Mucosa of stomach (tissue), 1 donor: Measurements from ENCODE around the gene APH1B.
"Not testable (repeated sequence)": the region's sequence is repeated elsewhere in the genome, so short reads cannot be mapped to it uniquely, and the experiment has no call there.

Source experiments
- H3K27me3 ChIP-seq: one replicate; pipeline ENCODE4 v1.7.0; 2013; ENCODE audit warnings: mild to moderate bottlenecking, low read length; ENCODE audit not compliant: control insufficient read depth, insufficient read depth
- H3K36me3 ChIP-seq: one replicate; pipeline ENCODE4 v1.7.0; 2013; ENCODE audit warnings: low read length; ENCODE audit not compliant: control insufficient read depth, insufficient read depth
- H3K4me1 ChIP-seq: one replicate; pipeline ENCODE4 v1.7.0; 2013; ENCODE audit warnings: mild to moderate bottlenecking, low read length; ENCODE audit not compliant: control insufficient read depth, insufficient read depth
- H3K4me3 ChIP-seq: one replicate; pipeline ENCODE4 v1.7.0; 2013; ENCODE audit warnings: low read length
- H3K9ac ChIP-seq: one replicate; pipeline ENCODE4 v1.7.0; 2013; ENCODE audit warnings: mild to moderate bottlenecking, low read length, moderate library complexity
- H3K9me3 ChIP-seq: one replicate; pipeline ENCODE4 v1.7.0; 2013; ENCODE audit warnings: mild to moderate bottlenecking, low read length, moderate library complexity; ENCODE audit not compliant: control insufficient read depth
- donor health status: Pancreatic carcinoma.

Gene APH1B

GRCh38 chr15:63277038-63277892, at the start of gene APH1B:
Gene APH1B, plus strand, starts transcription at chr15:63277605. Its CDS starts 19 bp downstream, at chr15:63277624.
- Histone ChIP-seq H3K36me3 (no peaks in the 10 kb centered on the region), H3K27me3 (no peaks in the 10 kb centered on the region), H3K4me3 (peak within 1 kb of the TSS; percentile 49), H3K9ac (peak within 1 kb of the TSS; percentile 82), H3K4me1 (no peaks in the 10 kb centered on the region), H3K9me3 (no peaks in the 10 kb centered on the region)

GRCh38 chr15:63227689-63228088, 49.7 kb upstream of the APH1B start:
- Histone ChIP-seq H3K9ac (no peak overlapping the region), H3K36me3 (no peaks in the 10 kb centered on the region), H3K27me3 (no peaks in the 10 kb centered on the region), H3K4me3 (no peak overlapping the region), H3K9me3 (no peaks in the 10 kb centered on the region), H3K4me1 (peaks cover 9% of the 10 kb centered on the region)

- Histone ChIP-seq H3K9me3 (no peaks in the 10 kb centered on the region), H3K4me1 (peaks cover 32% of the 10 kb centered on the region), H3K27me3 (no peaks in the 10 kb centered on the region), H3K4me3 (no peak overlapping the region), H3K9ac (no peak overlapping the region), H3K36me3 (no peaks in the 10 kb centered on the region)
These were observed 46.2 kb upstream of the APH1B start for GRCh38 chr15:63231206-63231605.

- no peaks in the 10 kb centered on the region for H3K27me3 ChIP-seq
- H3K4me3 ChIP-seq = no peak overlapping the region
- no peaks in the 10 kb centered on the region for H3K9me3 ChIP-seq
- H3K36me3 ChIP-seq = no peaks in the 10 kb centered on the region
- peaks cover 30% of the 10 kb centered on the region for H3K4me1 ChIP-seq
- H3K9ac ChIP-seq = no peak overlapping the region
These were observed 45.7 kb upstream of the APH1B start for GRCh38 chr15:63231706-63232105.

- no peak overlapping the region for H3K4me3 ChIP-seq
- H3K27me3 ChIP-seq = no peaks in the 10 kb centered on the region
- peaks cover 28% of the 10 kb centered on the region for H3K4me1 ChIP-seq
These were observed 45.0 kb upstream of the APH1B start for GRCh38 chr15:63232405-63232804.

GRCh38 chr15:63232943-63233342, 44.5 kb upstream of the APH1B start:
- Histone ChIP-seq H3K36me3 (no peaks in the 10 kb centered on the region), H3K4me3 (no peak overlapping the region), H3K9ac (no peak overlapping the region), H3K4me1 (peaks cover 25% of the 10 kb centered on the region), H3K9me3 (no peaks in the 10 kb centered on the region), H3K27me3 (no peaks in the 10 kb centered on the region)

More at GRCh38 chr15:63232405-63232804, 45.0 kb upstream of the APH1B start:
- H3K9me3 ChIP-seq = no peaks in the 10 kb centered on the region
- no peak overlapping the region for H3K9ac ChIP-seq
- no peaks in the 10 kb centered on the region for H3K36me3 ChIP-seq

- Histone ChIP-seq H3K4me1 (peaks cover 23% of the 10 kb centered on the region), H3K36me3 (no peaks in the 10 kb centered on the region), H3K9ac (peak overlapping the region; percentile 15), H3K4me3 (no peak overlapping the region), H3K27me3 (no peaks in the 10 kb centered on the region), H3K9me3 (no peaks in the 10 kb centered on the region)
These were observed 43.6 kb upstream of the APH1B start for GRCh38 chr15:63233667-63234423.

- Histone ChIP-seq H3K27me3 (no peaks in the 10 kb centered on the region), H3K4me1 (peaks cover 23% of the 10 kb centered on the region), H3K4me3 (no peak overlapping the region), H3K36me3 (no peaks in the 10 kb centered on the region), H3K9me3 (no peaks in the 10 kb centered on the region), H3K9ac (peak overlapping the region; percentile 15)
These were observed 42.9 kb upstream of the APH1B start for GRCh38 chr15:63234451-63234870.

- no peaks in the 10 kb centered on the region for H3K9me3 ChIP-seq
These were observed 41.1 kb upstream of the APH1B start for GRCh38 chr15:63236272-63236671.

GRCh38 chr15:63237086-63237485, 40.3 kb upstream of the APH1B start:
- H3K36me3 ChIP-seq, H3K9me3 ChIP-seq, H3K27me3 ChIP-seq, H3K4me3 ChIP-seq, H3K9ac ChIP-seq: not testable (repeated sequence)
- H3K4me1 ChIP-seq = peaks cover 23% of the 10 kb centered on the region

More at GRCh38 chr15:63236272-63236671, 41.1 kb upstream of the APH1B start:
- no peaks in the 10 kb centered on the region for H3K27me3 ChIP-seq
- H3K4me1 ChIP-seq = peaks cover 23% of the 10 kb centered on the region
- no peak overlapping the region for H3K4me3 ChIP-seq
- H3K9ac ChIP-seq = no peak overlapping the region
- no peaks in the 10 kb centered on the region for H3K36me3 ChIP-seq

GRCh38 chr15:63238171-63238570, 39.2 kb upstream of the APH1B start:
- no peaks in the 10 kb centered on the region for H3K36me3 ChIP-seq
- H3K9ac ChIP-seq = no peak overlapping the region
- peaks cover 19% of the 10 kb centered on the region for H3K4me1 ChIP-seq
- no peak overlapping the region for H3K4me3 ChIP-seq
- H3K9me3 ChIP-seq = no peaks in the 10 kb centered on the region
- H3K27me3 ChIP-seq = no peaks in the 10 kb centered on the region

- Histone ChIP-seq H3K36me3 (no peaks in the 10 kb centered on the region), H3K4me1 (peaks cover 14% of the 10 kb centered on the region), H3K4me3 (no peak overlapping the region), H3K27me3 (no peaks in the 10 kb centered on the region), H3K9ac (no peak overlapping the region), H3K9me3 (no peaks in the 10 kb centered on the region)
These were observed 38.6 kb upstream of the APH1B start for GRCh38 chr15:63238796-63239195.
